Measurements from ENCODE around the gene SKP2.

Gene SKP2

GRCh38 chr5:36199620-36200019 is 47.7 kb downstream of the SKP2 start:
- no peak for DNase-seq (ENCODE audit: low read depth in 2 of 2)

- DNase-seq (ENCODE audit: low read depth in 2 of 2), result no peak
These were observed 48.6 kb downstream of the SKP2 start for GRCh38 chr5:36200513-36200912.

GRCh38 chr5:36202521-36202961 is 50.6 kb downstream of the SKP2 start:
- no peak for DNase-seq (ENCODE audit: low read depth in 2 of 2)

- no peak for DNase-seq (ENCODE audit: low read depth in 2 of 2)
These were observed 53.4 kb downstream of the SKP2 start for GRCh38 chr5:36205329-36205728.

- no peak for DNase-seq (ENCODE audit: low read depth in 2 of 2)
These were observed 55.0 kb downstream of the SKP2 start for GRCh38 chr5:36206913-36207312.

- no peak for DNase-seq (ENCODE audit: low read depth in 2 of 2)
These were observed 56.9 kb downstream of the SKP2 start for GRCh38 chr5:36208786-36209185.

- no peak for DNase-seq (ENCODE audit: low read depth in 2 of 2)
These were observed 57.8 kb downstream of the SKP2 start for GRCh38 chr5:36209664-36210063.

- DNase-seq (ENCODE audit: low read depth in 2 of 2), result no peak
These were observed 62.5 kb downstream of the SKP2 start for GRCh38 chr5:36214436-36214835.

GRCh38 chr5:36215910-36216309 is 64.0 kb downstream of the SKP2 start:
- no peak for DNase-seq (ENCODE audit: low read depth in 2 of 2)

- DNase-seq (ENCODE audit: low read depth in 2 of 2), result no peak
These were observed 65.7 kb downstream of the SKP2 start for GRCh38 chr5:36217567-36217966.

- DNase-seq (ENCODE audit: low read depth in 2 of 2), result no peak
These were observed 66.1 kb downstream of the SKP2 start for GRCh38 chr5:36217988-36218387.

GRCh38 chr5:36222620-36223019 is 70.7 kb downstream of the SKP2 start:
- DNase-seq (ENCODE audit: low read depth in 2 of 2), result no peak

GRCh38 chr5:36227046-36227445 is 75.1 kb downstream of the SKP2 start:
- DNase-seq (ENCODE audit: low read depth in 2 of 2), result no peak

- DNase-seq (ENCODE audit: low read depth in 2 of 2), result no peak
These were observed 76.6 kb downstream of the SKP2 start for GRCh38 chr5:36228505-36228904.

- DNase-seq (ENCODE audit: low read depth in 2 of 2), result no peak
These were observed 78.4 kb downstream of the SKP2 start for GRCh38 chr5:36230151-36230790.

- DNase-seq (ENCODE audit: low read depth in 2 of 2), result no peak
These were observed 80.6 kb downstream of the SKP2 start for GRCh38 chr5:36232533-36232932.

Data from stimulated activated CD4-positive, alpha-beta T cell treated with anti-CD3 and anti-CD28 coated beads, Interleukin-1b, Interleukin-23, amount 100 ng/mL, for 4 hours (primary cell).